Choroid plexus epithelial cell (primary cell): ENCODE results near the gene PLG.
"Not testable (repeated sequence)": the region's sequence is repeated elsewhere in the genome, so short reads cannot be mapped to it uniquely, and the experiment has no call there.

Source experiments
- DNase-seq: peaks from one replicate; pipeline ENCODE4 v3.0.0-alpha.2; 2010; ENCODE audit warnings: low read depth
- H3K4me3 ChIP-seq: 2 replicates; pipeline ENCODE4 v1.5.1; 2011; ENCODE audit warnings: low read depth, mild to moderate bottlenecking, control low read depth, low read length, moderate library complexity
- CTCF ChIP-seq: conservative IDR thresholded peaks from 2 replicates; pipeline ENCODE4 v1.5.1; 2011; ENCODE audit warnings: low read depth, mild to moderate bottlenecking, control low read depth, inconsistent platforms, low read length, moderate library complexity

PLG gene

GRCh38 chr6:160767647-160768019 lies 65.6 kb downstream of the PLG start:
- DNase-seq = no peak
- no peak overlapping the region for H3K4me3 ChIP-seq
- TF ChIP-seq CTCF = no peak

GRCh38 chr6:160768101-160768500 lies 66.1 kb downstream of the PLG start:
- no peak for DNase-seq
- no peak for TF ChIP-seq CTCF
- no peak overlapping the region for H3K4me3 ChIP-seq

GRCh38 chr6:160774399-160774798 lies 72.4 kb downstream of the PLG start:
- DNase-seq = no peak
- H3K4me3 ChIP-seq = no peak overlapping the region
- TF ChIP-seq CTCF = no peak

GRCh38 chr6:160775792-160776580 lies 73.9 kb downstream of the PLG start:
- DNase-seq = no peak
- TF ChIP-seq CTCF = no peak

GRCh38 chr6:160779095-160779494 lies 77.1 kb downstream of the PLG start:
- not testable (repeated sequence) for H3K4me3 ChIP-seq, DNase-seq

More at GRCh38 chr6:160775792-160776580, 73.9 kb downstream of the PLG start:
- no peak overlapping the region for H3K4me3 ChIP-seq

GRCh38 chr6:160780656-160781055 lies 78.6 kb downstream of the PLG start:
- not testable (repeated sequence) for DNase-seq, H3K4me3 ChIP-seq

- TF ChIP-seq CTCF = no peak
- no peak overlapping the region for H3K4me3 ChIP-seq
- DNase-seq = no peak
These were observed 79.3 kb downstream of the PLG start for GRCh38 chr6:160781298-160781697.

- no peak overlapping the region for H3K4me3 ChIP-seq
- no peak for TF ChIP-seq CTCF
These were observed 80.2 kb downstream of the PLG start for GRCh38 chr6:160782228-160782627.

More at GRCh38 chr6:160782228-160782627, 80.2 kb downstream of the PLG start:
- DNase-seq = no peak
